ENCODE measurements around the gene XPO1.
"Not testable (repeated sequence)": the region's sequence is repeated elsewhere in the genome, so short reads cannot be mapped to it uniquely, and the experiment has no call there.

XPO1 gene

DNA sequence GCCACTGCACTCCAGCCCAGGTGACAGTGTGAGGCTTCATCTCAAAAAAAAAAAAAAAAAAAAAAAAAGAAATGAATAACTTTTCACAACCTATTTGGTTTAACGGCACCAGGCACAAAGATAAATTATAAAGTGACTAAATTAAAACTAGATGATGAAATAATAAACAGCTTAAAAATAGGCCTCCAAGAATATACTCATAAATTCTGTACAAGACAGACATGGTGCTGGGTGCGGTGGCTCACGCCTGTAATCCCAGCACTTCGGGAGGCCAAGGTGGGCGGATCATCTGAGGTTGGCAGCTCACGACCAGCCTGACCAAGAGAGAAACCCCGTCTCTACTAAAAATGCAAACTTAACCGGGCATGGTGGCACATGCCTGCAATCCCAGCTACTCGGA, 87.0 kb downstream of the XPO1 start:
- DNase-seq (ENCODE audit: low read depth, low spot score) = no peak
- Histone ChIP-seq H3K9me3 (ENCODE audit: control insufficient read depth, insufficient read depth, low read length) (no peaks in the 10 kb centered on the region), H3K36me3 (ENCODE audit: control insufficient read depth, insufficient read depth, low read length) (no peaks in the 10 kb centered on the region), H3K4me1 (ENCODE audit: control insufficient read depth, insufficient read depth, low read length) (0 out of 2 replicates have a peak, but pooled peaks cover 1% of the 10 kb centered on the region), H3K27ac (ENCODE audit: low read length) (no peak overlapping the region), H3K27me3 (ENCODE audit: control insufficient read depth, insufficient read depth, low read length) (no peaks in the 10 kb centered on the region), H3K4me3 (ENCODE audit: low read length) (no peak overlapping the region)
- WGBS (ENCODE audit: insufficient coverage, insufficient read length) = no CpG with 5 or more reads among the region's 9 CpGs

DNA sequence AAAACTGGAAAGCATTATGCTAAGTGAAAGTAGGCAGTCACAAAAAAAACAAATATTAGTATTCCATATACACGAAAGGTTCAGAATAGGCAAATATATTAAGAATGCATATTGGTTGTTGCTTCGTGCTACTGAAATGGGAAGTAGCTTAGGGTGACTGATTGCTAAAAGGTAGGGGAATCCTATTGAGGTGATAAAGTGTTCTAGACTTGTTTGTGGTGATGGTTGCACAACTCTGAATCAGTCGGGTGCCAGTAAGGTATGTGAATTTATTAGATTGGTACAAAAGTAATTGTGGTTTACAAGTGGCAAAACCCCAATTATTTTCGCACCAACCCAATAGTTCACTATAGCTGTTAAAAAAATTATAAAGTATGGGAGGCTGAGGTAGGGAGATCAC, 88.0 kb downstream of the XPO1 start:
- Histone ChIP-seq H3K27me3 (ENCODE audit: control insufficient read depth, insufficient read depth, low read length) (no peaks in the 10 kb centered on the region), H3K27ac (ENCODE audit: low read length) (no peak overlapping the region), H3K4me3 (ENCODE audit: low read length) (no peak overlapping the region), H3K36me3 (ENCODE audit: control insufficient read depth, insufficient read depth, low read length) (no peaks in the 10 kb centered on the region), H3K9me3 (ENCODE audit: control insufficient read depth, insufficient read depth, low read length) (no peaks in the 10 kb centered on the region), H3K4me1 (ENCODE audit: control insufficient read depth, insufficient read depth, low read length) (0 out of 2 replicates have a peak, but pooled peaks cover 1% of the 10 kb centered on the region)
- no CpG with 5 or more reads among the region's 4 CpGs for WGBS (ENCODE audit: insufficient coverage, insufficient read length)
- no peak for DNase-seq (ENCODE audit: low read depth, low spot score)

DNA sequence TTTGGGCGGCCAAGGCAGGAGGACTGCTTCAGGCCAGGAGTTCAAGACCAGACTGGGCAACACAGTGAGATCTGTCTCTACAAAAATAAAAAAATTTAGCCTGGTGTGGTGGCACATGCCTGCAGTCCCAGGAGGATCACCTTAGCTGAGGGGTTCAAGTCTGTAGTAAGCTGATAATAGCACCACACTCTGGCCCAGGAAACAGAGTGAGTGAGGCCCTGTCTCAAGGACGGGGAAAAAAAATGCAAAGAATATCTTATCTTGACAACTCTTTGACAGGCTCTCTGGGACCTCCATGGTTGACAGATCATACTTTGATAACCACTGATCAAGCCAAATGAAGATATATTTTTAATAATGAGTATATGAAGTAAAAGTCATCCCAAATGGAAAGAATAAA, 89.9 kb downstream of the XPO1 start:
- H3K4me3 ChIP-seq (ENCODE audit: low read length) = no peak overlapping the region
- DNase-seq (ENCODE audit: low read depth, low spot score) = no peak
- H3K36me3 ChIP-seq (ENCODE audit: control insufficient read depth, insufficient read depth, low read length) = no peaks in the 10 kb centered on the region
- no CpG with 5 or more reads among the region's 2 CpGs for WGBS (ENCODE audit: insufficient coverage, insufficient read length)
- no peaks in the 10 kb centered on the region for H3K9me3 ChIP-seq (ENCODE audit: control insufficient read depth, insufficient read depth, low read length)
- no peaks in the 10 kb centered on the region for H3K27me3 ChIP-seq (ENCODE audit: control insufficient read depth, insufficient read depth, low read length)
- no peak overlapping the region for H3K27ac ChIP-seq (ENCODE audit: low read length)
- no peaks in the 10 kb centered on the region for H3K4me1 ChIP-seq (ENCODE audit: control insufficient read depth, insufficient read depth, low read length)

- H3K36me3 ChIP-seq (ENCODE audit: control insufficient read depth, insufficient read depth, low read length) = not testable (repeated sequence)
Measured at GRCh38 chr2:61446971-61447370, 91.2 kb downstream of the XPO1 start.

DNA sequence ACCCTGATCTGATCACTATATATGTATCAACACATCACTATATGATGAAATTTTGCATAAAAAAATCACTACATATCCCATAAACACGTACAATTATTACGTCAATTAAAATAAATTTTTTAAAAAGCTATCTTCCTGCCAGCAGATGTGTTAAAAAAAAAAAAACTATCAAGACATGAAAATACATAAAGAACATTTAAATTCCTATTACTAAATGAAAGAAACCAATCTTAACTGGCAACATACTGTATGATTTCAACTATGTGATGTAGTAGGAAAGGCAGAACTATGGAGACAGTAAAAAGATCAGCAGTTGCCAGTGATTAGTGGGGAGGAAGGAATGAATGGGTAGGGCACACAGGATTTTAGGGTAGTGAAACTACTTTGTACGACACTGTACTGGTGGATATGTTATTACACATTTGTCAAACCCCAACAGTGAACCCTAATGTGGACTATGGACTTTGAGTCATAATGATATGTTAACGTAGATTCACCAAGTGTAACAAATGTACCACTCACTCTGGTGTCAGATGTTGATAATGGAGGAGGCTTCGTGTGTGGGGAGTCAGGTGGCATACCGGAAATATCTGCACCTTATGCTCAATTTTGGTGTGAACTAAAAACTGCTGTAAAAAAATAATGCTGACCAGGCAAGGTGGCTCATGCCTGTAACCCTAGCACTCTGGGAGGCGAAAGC, 94.7 kb downstream of the XPO1 start:
- H3K36me3 ChIP-seq (ENCODE audit: control insufficient read depth, insufficient read depth, low read length) = no peaks in the 10 kb centered on the region
- H3K4me1 ChIP-seq (ENCODE audit: control insufficient read depth, insufficient read depth, low read length) = peaks cover 3% of the 10 kb centered on the region; the same call in 1 of the 2 replicates
- no peak for DNase-seq (ENCODE audit: low read depth, low spot score)
- WGBS (ENCODE audit: insufficient coverage, insufficient read length) = 100% methylated on average over 2 of the region's 7 CpGs
- H3K27me3 ChIP-seq (ENCODE audit: control insufficient read depth, insufficient read depth, low read length) = no peaks in the 10 kb centered on the region
- no peaks in the 10 kb centered on the region for H3K9me3 ChIP-seq (ENCODE audit: control insufficient read depth, insufficient read depth, low read length)
- no peak overlapping the region for H3K27ac ChIP-seq (ENCODE audit: low read length)
- no peak overlapping the region for H3K4me3 ChIP-seq (ENCODE audit: low read length)

More at GRCh38 chr2:61446971-61447370, 91.2 kb downstream of the XPO1 start:
- H3K4me1 ChIP-seq (ENCODE audit: control insufficient read depth, insufficient read depth, low read length); DNase-seq (ENCODE audit: low read depth, low spot score); H3K9me3 ChIP-seq (ENCODE audit: control insufficient read depth, insufficient read depth, low read length); H3K4me3 ChIP-seq (ENCODE audit: low read length); H3K27me3 ChIP-seq (ENCODE audit: control insufficient read depth, insufficient read depth, low read length); H3K27ac ChIP-seq (ENCODE audit: low read length): not testable (repeated sequence)
- no CpG with 5 or more reads among the region's 7 CpGs for WGBS (ENCODE audit: insufficient coverage, insufficient read length)

GRCh38 chr2:61439241-61440002, 98.7 kb downstream of the XPO1 start:
- no peak overlapping the region for H3K27ac ChIP-seq (ENCODE audit: low read length)
- H3K4me3 ChIP-seq (ENCODE audit: low read length) = no peak overlapping the region
- WGBS (ENCODE audit: insufficient coverage, insufficient read length) = no CpG with 5 or more reads among the region's 7 CpGs
- H3K36me3 ChIP-seq (ENCODE audit: control insufficient read depth, insufficient read depth, low read length) = no peaks in the 10 kb centered on the region
- DNase-seq (ENCODE audit: low read depth, low spot score) = no peak
- H3K9me3 ChIP-seq (ENCODE audit: control insufficient read depth, insufficient read depth, low read length) = no peaks in the 10 kb centered on the region
- H3K4me1 ChIP-seq (ENCODE audit: control insufficient read depth, insufficient read depth, low read length) = peaks cover 4% of the 10 kb centered on the region
- H3K27me3 ChIP-seq (ENCODE audit: control insufficient read depth, insufficient read depth, low read length) = no peaks in the 10 kb centered on the region

- Histone ChIP-seq H3K27ac (ENCODE audit: low read length) (no peak overlapping the region), H3K4me3 (ENCODE audit: low read length) (no peak overlapping the region), H3K9me3 (ENCODE audit: control insufficient read depth, insufficient read depth, low read length) (no peaks in the 10 kb centered on the region), H3K36me3 (ENCODE audit: control insufficient read depth, insufficient read depth, low read length) (no peaks in the 10 kb centered on the region), H3K4me1 (ENCODE audit: control insufficient read depth, insufficient read depth, low read length) (peaks cover 8% of the 10 kb centered on the region), H3K27me3 (ENCODE audit: control insufficient read depth, insufficient read depth, low read length) (no peaks in the 10 kb centered on the region)
- no peak for DNase-seq (ENCODE audit: low read depth, low spot score)
Measured at GRCh38 chr2:61438670-61439069, 99.5 kb downstream of the XPO1 start.

GRCh38 chr2:61437170-61437569, 101.0 kb downstream of the XPO1 start:
- no CpG with 5 or more reads among the region's 4 CpGs for WGBS (ENCODE audit: insufficient coverage, insufficient read length)
- H3K4me1 ChIP-seq (ENCODE audit: control insufficient read depth, insufficient read depth, low read length) = peaks cover 9% of the 10 kb centered on the region
- H3K4me3 ChIP-seq (ENCODE audit: low read length) = no peak overlapping the region
- H3K36me3 ChIP-seq (ENCODE audit: control insufficient read depth, insufficient read depth, low read length) = no peaks in the 10 kb centered on the region
- H3K27me3 ChIP-seq (ENCODE audit: control insufficient read depth, insufficient read depth, low read length) = no peaks in the 10 kb centered on the region
- no peak for DNase-seq (ENCODE audit: low read depth, low spot score)
- H3K27ac ChIP-seq (ENCODE audit: low read length) = no peak overlapping the region
- H3K9me3 ChIP-seq (ENCODE audit: control insufficient read depth, insufficient read depth, low read length) = no peaks in the 10 kb centered on the region

GRCh38 chr2:61436092-61436491, 102.1 kb downstream of the XPO1 start:
- Histone ChIP-seq H3K27me3 (ENCODE audit: control insufficient read depth, insufficient read depth, low read length) (no peaks in the 10 kb centered on the region), H3K9me3 (ENCODE audit: control insufficient read depth, insufficient read depth, low read length) (no peaks in the 10 kb centered on the region), H3K4me1 (ENCODE audit: control insufficient read depth, insufficient read depth, low read length) (peaks cover 9% of the 10 kb centered on the region), H3K4me3 (ENCODE audit: low read length) (no peak overlapping the region), H3K36me3 (ENCODE audit: control insufficient read depth, insufficient read depth, low read length) (no peaks in the 10 kb centered on the region), H3K27ac (ENCODE audit: low read length) (no peak overlapping the region)
- no peak for DNase-seq (ENCODE audit: low read depth, low spot score)
- WGBS (ENCODE audit: insufficient coverage, insufficient read length) = no CpG with 5 or more reads among the region's 2 CpGs

DNA sequence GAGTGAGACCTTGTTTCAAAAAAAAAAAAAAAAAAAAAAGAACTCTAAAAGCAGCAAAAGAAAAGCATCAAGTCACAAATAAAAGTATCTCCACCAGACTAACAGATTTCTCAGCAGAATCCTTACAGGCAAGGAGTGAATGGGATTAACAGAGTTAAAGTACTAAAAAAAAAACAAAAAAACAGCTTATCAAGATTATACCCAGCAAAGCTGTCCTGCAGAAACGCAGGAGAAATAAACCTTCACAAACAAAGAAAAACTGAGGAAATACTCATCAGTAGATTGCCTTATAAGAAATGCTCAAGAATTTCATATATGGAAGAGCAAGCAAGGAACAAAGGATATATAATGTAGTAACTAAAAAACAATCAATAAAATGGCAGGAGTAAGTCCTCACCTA, 102.9 kb downstream of the XPO1 start:
- Histone ChIP-seq H3K36me3 (ENCODE audit: control insufficient read depth, insufficient read depth, low read length) (no peaks in the 10 kb centered on the region), H3K4me3 (ENCODE audit: low read length) (no peak overlapping the region), H3K4me1 (ENCODE audit: control insufficient read depth, insufficient read depth, low read length) (peaks cover 9% of the 10 kb centered on the region), H3K9me3 (ENCODE audit: control insufficient read depth, insufficient read depth, low read length) (no peaks in the 10 kb centered on the region), H3K27me3 (ENCODE audit: control insufficient read depth, insufficient read depth, low read length) (no peaks in the 10 kb centered on the region), H3K27ac (ENCODE audit: low read length) (no peak overlapping the region)
- no CpG with 5 or more reads among the region's 1 CpG for WGBS (ENCODE audit: insufficient coverage, insufficient read length)
- DNase-seq (ENCODE audit: low read depth, low spot score) = no peak

GRCh38 chr2:61434314-61434713, 103.8 kb downstream of the XPO1 start:
- DNase-seq (ENCODE audit: low read depth, low spot score) = no peak
- H3K9me3 ChIP-seq (ENCODE audit: control insufficient read depth, insufficient read depth, low read length) = no peaks in the 10 kb centered on the region
- H3K36me3 ChIP-seq (ENCODE audit: control insufficient read depth, insufficient read depth, low read length) = no peaks in the 10 kb centered on the region
- peaks cover 6% of the 10 kb centered on the region; the same call in 1 of the 2 replicates for H3K4me1 ChIP-seq (ENCODE audit: control insufficient read depth, insufficient read depth, low read length)
- H3K27me3 ChIP-seq (ENCODE audit: control insufficient read depth, insufficient read depth, low read length) = no peaks in the 10 kb centered on the region
- H3K4me3 ChIP-seq (ENCODE audit: low read length) = no peak overlapping the region
- H3K27ac ChIP-seq (ENCODE audit: low read length) = no peak overlapping the region
